NOMO-1 (cell line): ENCODE measurements around the gene NACAD.
A peak's percentile ranks its signal among the peaks of the same experiment; 100 is the strongest.
"Not testable (repeated sequence)": the region's sequence is repeated elsewhere in the genome, so short reads cannot be mapped to it uniquely, and the experiment has no call there.

ENCODE experiments used
- DNase-seq, 2 experiments: peaks; one replicate each; lab custom pipeline; 2025; ENCODE audit not compliant: unreplicated experiment in 2 of 2; lab: John Stamatoyannopoulos, UW

The NACAD gene

DNA sequence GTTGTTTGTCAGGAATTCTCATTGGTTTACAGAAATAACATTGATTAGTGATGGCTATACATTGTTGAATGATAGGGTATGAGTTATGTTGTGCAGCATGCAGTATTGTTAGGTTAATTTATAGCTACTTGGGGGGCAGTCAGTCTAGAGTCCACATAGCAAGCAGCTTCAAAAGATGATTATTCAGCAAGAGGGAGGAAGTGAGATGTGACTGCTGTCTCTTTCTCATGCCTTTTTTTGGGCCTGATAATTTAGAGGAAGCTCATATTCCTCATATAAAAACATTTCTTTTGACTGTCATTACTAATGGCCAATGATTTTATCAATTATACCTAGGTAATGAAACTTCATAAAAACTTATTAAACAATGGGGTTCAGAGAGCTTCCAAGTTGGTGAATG is 26.2 kb upstream of the NACAD start:
- peak in 1 of 2 experiments; percentile 10 for DNase-seq

GRCh38 chr7:45114257-45114656 is 25.5 kb upstream of the NACAD start:
- not testable (repeated sequence) for DNase-seq

GRCh38 chr7:45112648-45113047 is 23.9 kb upstream of the NACAD start:
- DNase-seq, result no peak

DNA sequence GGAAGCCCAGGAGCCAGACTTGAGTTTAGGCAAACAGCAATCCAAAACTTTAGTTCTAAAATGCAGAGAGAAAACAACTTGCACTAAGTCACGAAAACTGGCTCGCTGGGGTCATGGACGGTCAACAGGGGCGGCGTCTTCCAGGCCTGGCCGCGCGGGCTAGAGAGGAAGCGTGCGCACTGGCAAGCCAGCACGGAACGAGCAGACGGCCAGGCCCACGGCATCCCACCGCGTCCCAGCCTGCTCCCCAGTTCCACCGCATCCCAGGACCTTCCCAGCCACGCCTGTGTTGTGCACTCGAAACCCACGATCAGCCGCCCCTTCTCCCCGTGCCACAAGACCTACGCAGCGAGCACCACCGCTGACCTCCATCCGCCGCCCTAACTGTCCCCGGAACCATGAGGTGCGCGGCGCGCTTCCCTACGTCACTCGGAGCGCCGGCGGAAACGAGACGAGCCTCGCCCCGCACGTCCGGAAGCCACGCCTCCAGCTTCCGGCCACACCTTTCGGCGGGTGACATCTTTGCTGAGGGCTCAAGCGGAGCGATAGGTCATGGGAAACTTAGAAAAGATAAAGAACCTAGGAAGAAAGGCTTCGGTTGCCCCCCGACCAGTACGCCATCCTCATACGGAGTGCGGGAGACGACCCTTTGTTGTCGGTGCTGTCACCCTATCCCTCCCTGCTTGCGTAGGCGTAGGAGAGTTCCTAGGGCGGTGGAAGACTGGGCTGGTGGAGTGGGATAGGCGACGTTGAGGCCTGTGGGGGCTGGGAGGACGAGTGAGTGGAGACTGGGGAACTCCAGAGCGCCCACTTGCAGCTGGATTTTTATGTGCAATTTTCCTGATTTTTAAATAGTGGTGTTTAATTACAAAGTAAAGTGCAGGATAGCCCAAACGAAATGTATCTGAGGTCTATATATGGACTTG is 22.8 kb upstream of the NACAD start, which contains the start of gene TBRG4:
Gene TBRG4, minus strand, starts transcription at position 400 of the 926 bp plus-strand sequence. CDS start 2,460 bp downstream, outside the sequence.
- DNase-seq, result peak; percentile 94 to 95

- DNase-seq, result no peak
These were observed 20.1 kb upstream of the NACAD start for GRCh38 chr7:45108863-45109262.

- no peak for DNase-seq
These were observed 18.6 kb upstream of the NACAD start for GRCh38 chr7:45107356-45107755.

GRCh38 chr7:45106820-45107219 is 18.1 kb upstream of the NACAD start:
- DNase-seq, result no peak

GRCh38 chr7:45105588-45106188 is 16.9 kb upstream of the NACAD start:
- no peak for DNase-seq

DNA sequence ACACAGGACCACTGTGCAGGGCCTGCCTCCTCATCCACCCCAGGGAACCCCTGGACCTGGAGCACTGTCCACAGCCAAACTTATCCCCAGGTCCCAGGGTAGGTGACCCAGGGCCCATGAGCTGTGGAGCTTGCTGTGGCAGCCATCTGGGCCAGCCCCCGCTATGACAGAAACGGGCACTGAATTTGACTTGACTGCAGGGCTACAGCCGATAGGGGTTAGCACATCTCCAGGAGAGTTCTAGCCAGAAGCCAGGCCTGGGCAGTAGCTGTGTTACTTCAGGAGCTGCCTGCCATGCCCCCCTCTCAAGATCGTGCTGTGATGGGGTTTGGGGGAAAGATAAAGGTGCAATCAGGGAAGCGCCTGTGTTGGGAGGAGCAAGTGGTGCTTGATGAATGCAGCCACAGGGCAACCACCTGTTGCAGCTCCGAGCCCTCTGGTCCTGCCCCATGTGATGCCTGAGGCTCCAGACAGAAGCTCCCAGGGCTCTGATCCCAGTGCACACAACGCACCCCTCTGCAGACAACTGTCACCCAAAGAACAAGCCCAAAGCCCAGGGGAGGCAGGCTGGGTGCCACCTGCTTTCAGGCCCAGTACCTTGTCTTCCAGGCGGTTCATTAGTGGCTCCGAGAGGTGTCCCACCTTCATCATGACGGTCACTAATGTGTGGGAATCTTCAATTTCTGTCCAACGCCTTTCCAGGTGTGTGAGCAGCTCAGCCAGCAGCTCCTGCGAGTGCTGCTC is 16.2 kb upstream of the NACAD start:
- DNase-seq, result no peak

- no peak for DNase-seq
These were observed 15.4 kb upstream of the NACAD start for GRCh38 chr7:45103958-45104843.

DNA sequence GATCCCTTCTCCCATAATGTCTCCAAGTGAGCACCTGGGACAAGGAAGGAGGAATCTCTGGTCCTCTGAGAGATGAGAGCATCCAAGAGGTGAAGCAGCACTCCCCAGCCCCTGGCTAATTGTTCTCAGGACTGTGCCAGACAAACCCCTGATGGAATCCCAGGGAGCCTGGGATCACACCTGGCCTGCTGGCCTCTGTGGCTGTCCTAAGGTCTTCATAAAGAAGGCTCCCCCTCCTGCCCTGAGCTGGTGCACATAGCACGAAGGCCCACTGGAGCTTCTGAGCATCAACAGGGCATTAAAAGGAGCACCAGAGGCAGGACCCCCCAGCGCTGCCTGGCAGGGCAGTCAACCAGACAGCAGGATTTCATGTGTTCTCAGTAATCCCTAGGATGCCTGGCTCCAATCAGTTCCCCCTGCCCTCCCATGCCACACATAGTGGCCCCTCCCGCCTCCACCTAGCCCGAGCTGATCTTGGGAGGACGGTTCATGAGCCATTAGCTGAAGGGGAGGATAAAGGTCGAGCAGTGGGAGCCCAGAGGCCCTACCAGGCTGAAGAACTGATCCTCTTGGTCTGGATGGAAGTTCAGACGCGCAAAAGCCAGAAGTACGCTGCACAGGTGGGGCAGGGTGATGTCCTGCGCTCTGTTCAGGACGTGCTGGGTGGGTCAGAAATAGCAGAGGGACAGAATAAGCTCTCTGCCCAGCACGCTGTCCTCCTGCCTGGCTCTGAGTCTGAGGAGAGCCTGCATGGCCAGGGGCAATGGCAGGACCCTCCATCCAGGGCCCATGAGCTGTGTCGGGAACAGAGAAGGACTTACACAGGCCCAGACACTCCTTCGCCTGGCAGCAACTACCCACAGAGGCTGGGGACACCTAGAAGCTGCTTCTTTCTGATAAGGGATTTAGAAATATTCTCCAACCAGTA is 14.3 kb upstream of the NACAD start:
- no peak for DNase-seq

DNA sequence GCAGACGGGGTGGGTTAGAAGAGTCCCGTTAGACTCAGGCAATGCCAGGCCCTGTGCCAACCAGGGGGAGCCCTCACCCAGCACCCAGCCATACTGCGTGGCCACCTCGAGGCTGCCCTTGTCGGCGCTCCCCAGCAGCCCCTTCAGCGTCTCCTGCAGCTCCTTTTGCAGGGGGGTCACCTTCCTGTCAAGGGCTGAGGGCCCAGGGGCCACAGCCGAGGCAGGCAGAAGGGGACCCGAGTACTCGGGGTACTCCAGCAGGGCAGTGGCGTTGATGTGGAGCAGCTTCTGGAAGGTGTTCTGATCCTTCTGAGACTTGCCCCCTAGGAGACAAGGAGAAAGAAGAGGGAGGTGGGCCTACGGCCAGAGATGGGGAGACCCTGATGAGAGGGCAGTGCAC is 13.0 kb upstream of the NACAD start:
- no peak for DNase-seq

DNA sequence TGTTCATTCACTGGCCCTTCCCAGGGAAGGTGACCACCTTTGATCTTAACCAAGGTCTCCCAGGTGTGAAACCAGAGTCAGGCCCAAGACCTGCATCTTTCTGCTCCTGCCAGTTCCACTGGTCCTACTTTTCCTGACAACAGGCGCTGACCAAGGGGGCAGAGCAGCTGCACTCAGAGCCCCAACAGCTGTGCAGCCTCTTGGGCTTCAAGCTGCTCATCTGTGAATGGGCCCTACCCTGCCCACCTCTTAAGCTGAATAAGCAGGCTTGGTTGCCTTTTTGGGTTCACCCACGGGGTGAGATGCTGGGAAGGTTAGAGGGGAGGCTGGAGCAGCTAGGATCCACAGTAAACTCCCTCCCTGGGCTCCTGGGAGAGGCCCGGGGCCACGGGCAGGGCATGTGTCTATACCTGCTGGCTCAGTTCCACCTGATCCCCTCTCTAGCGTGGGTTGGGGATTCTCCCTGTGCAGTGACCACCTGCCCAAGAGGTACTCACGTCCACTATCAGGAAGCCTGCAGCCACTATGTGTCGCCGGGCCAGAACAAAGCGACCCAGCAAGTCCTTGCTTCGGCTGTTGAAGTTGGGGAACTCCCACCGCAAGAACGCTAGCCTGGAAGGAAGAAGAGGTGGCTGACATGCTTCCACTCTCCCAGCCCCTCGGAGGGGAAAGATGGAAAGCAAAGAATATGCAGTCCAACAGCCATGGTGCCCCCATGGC is 12.2 kb upstream of the NACAD start:
- no peak for DNase-seq

DNA sequence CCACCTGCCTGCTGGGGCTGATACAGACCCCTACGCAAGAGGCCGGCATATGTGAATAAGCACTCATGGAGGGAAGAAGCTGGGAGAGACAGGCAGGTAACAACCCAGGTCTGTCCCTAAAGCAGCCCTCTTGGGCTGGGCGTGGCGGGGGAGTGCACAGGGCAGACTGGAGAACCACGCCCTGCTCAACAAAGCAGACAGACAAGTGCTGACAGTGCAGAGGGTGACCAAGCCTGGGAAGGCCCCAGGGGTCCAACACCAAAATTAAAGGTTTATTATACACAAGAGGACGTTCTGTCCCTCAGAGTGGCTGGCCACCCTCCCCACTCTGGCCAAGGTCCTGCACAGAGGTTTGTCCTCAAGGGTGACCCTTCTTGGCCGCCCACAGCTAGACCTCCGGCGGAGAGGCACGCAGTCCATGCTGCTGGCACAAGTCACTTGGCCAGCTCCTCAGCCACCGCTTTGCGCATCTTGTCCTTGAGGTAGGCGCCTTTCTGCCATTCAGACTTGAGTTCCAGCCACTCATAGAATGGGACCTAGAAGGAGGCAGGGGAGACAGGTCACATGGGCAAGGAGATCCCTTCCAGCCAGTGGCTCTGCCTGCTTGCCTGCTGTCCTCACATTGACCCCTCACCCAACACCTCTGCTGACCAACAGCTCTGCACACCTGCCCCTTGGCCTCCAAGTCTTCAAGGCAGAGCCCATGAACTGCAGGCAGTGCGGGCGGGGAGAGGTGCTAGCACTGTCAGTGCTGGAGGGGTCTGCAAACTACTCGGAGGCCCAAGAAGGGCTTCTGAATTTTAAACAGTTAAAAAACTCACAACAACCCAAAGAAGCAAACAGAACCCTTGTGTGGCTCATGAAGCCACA is 11.4 kb upstream of the NACAD start:
- no peak for DNase-seq

GRCh38 chr7:45098983-45099839 is 10.4 kb upstream of the NACAD start:
- DNase-seq, result no peak

DNA sequence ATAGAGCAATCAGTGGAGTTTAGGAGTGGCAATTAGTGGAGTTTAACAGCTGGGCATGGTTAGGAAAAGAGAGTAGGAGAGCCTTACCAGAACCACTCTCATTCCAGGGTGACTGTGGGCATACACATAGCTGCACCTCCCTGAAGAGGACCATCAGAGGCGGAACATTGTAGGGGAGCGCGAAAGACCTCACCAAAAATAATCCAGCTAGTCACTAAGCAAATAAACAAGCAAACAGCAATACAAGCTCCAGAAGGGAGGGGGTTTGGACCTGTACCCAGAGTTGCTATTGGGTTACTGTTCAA is 4.1 kb upstream of the NACAD start:
- no peak for DNase-seq
